HTERT RPE-1 (cell line): Measurements from ENCODE around the gene ZNF75A.
"Not testable (repeated sequence)": the region's sequence is repeated elsewhere in the genome, so short reads cannot be mapped to it uniquely, and the experiment has no call there.

Source experiments
- in situ Hi-C: fragments of 300-500 bp; cut with MboI; formaldehyde crosslinking; loops from 4 replicates; pipeline ENCODE4 v1.14.3; 2020; ENCODE audit warnings: low sequenced_read_pairs

The ZNF75A gene

GRCh38 chr16:3305109-3306068, at the start of gene ZNF75A, which contains the start of gene TIGD7:
Gene ZNF75A (plus strand): TSS chr16:3305497. CDS start chr16:3308429, 2,932 bp downstream.
Gene TIGD7 (minus strand): TSS chr16:3305430. CDS start chr16:3300614, 4,816 bp downstream.
- in situ Hi-C loops: no loop called here

GRCh38 chr16:3256146-3256865, 49.0 kb upstream of the ZNF75A start, which contains the start of gene MEFV:
Gene MEFV (minus strand): TSS chr16:3256633. CDS start chr16:3256587, 46 bp downstream.
- in situ Hi-C loops: no loop called here

- in situ Hi-C loops: no loop called here
These were observed 48.3 kb upstream of the ZNF75A start for GRCh38 chr16:3256866-3257465.

- in situ Hi-C loops: no loop called here
These were observed 45.5 kb upstream of the ZNF75A start for GRCh38 chr16:3259836-3260235.

- in situ Hi-C loops: no loop called here
These were observed 42.8 kb upstream of the ZNF75A start for GRCh38 chr16:3262517-3262916.

- in situ Hi-C loops: no loop called here
These were observed 40.9 kb upstream of the ZNF75A start for GRCh38 chr16:3264137-3265036.

GRCh38 chr16:3266873-3267537, 38.3 kb upstream of the ZNF75A start:
- in situ Hi-C loops: no loop called here

- in situ Hi-C loops: no loop called here
These were observed 37.0 kb upstream of the ZNF75A start for GRCh38 chr16:3268294-3268693.

- in situ Hi-C loops: not testable (repeated sequence)
These were observed 34.6 kb upstream of the ZNF75A start for GRCh38 chr16:3270718-3271117.

- in situ Hi-C loops: not testable (repeated sequence)
These were observed 34.0 kb upstream of the ZNF75A start for GRCh38 chr16:3271281-3271680.

GRCh38 chr16:3274490-3274889, 30.8 kb upstream of the ZNF75A start:
- in situ Hi-C loops: no loop called here

- in situ Hi-C loops: no loop called here
These were observed 30.4 kb upstream of the ZNF75A start for GRCh38 chr16:3274947-3275346.

- in situ Hi-C loops: no loop called here
These were observed 28.6 kb upstream of the ZNF75A start for GRCh38 chr16:3276679-3277078.

- in situ Hi-C loops: no loop called here
These were observed 24.0 kb upstream of the ZNF75A start for GRCh38 chr16:3281222-3281820.

GRCh38 chr16:3282103-3282729, 23.1 kb upstream of the ZNF75A start:
- in situ Hi-C loops: no loop called here

- in situ Hi-C loops: no loop called here
These were observed 22.4 kb upstream of the ZNF75A start, which contains the start of gene ZNF263 for GRCh38 chr16:3282730-3283542. Gene ZNF263 (plus strand): TSS chr16:3283491. CDS start chr16:3283819, 328 bp downstream.

GRCh38 chr16:3283543-3284447, 21.5 kb upstream of the ZNF75A start:
- in situ Hi-C loops: no loop called here
